IPS-18c (cell line): ENCODE measurements around the gene BIN2.
"Not testable (repeated sequence)": the region's sequence is repeated elsewhere in the genome, so short reads cannot be mapped to it uniquely, and the experiment has no call there.

Experiments
- H3K4me3 ChIP-seq: 2 replicates; pipeline ENCODE4 v1.7.0; 2013; ENCODE audit warnings: low read depth, mild to moderate bottlenecking, low read length, moderate library complexity; ENCODE audit not compliant: insufficient read depth
- H3K9me3 ChIP-seq: one replicate; pipeline ENCODE4 v1.6.1; 2013; ENCODE audit warnings: mild to moderate bottlenecking, low read length, moderate library complexity; ENCODE audit not compliant: control insufficient read depth, insufficient read depth

The BIN2 gene

GRCh38 chr12:51281202-51281924 lies 42.6 kb downstream of the BIN2 start:
- Histone ChIP-seq H3K4me3 (no peak overlapping the region), H3K9me3 (no peaks in the 10 kb centered on the region)

- H3K4me3 ChIP-seq, result no peak overlapping the region
- no peaks in the 10 kb centered on the region for H3K9me3 ChIP-seq
These were observed 48.9 kb downstream of the BIN2 start for GRCh38 chr12:51275088-51275487.

GRCh38 chr12:51272810-51273209 lies 51.2 kb downstream of the BIN2 start:
- not testable (repeated sequence) for H3K9me3 ChIP-seq, H3K4me3 ChIP-seq

- H3K9me3 ChIP-seq, result no peaks in the 10 kb centered on the region
- H3K4me3 ChIP-seq, result peak overlapping the region; percentile 69
These were observed 52.9 kb downstream of the BIN2 start for GRCh38 chr12:51270951-51271518.

GRCh38 chr12:51270067-51270950 lies 53.7 kb downstream of the BIN2 start, which contains the start of gene SMAGP:
Gene SMAGP (minus strand): TSS chr12:51270415. CDS start chr12:51269278, 1,137 bp downstream.
- peak within 1 kb of the TSS; percentile 69 for H3K4me3 ChIP-seq
- H3K9me3 ChIP-seq, result no peaks in the 10 kb centered on the region

GRCh38 chr12:51269174-51270066 lies 54.6 kb downstream of the BIN2 start:
- Histone ChIP-seq H3K9me3 (no peaks in the 10 kb centered on the region), H3K4me3 (peak overlapping the region; percentile 38; the same call in 1 of the 2 replicates)

GRCh38 chr12:51265024-51265423 lies 59.0 kb downstream of the BIN2 start:
- no peak overlapping the region for H3K4me3 ChIP-seq
- no peaks in the 10 kb centered on the region for H3K9me3 ChIP-seq

- H3K9me3 ChIP-seq, result no peaks in the 10 kb centered on the region
These were observed 59.7 kb downstream of the BIN2 start for GRCh38 chr12:51264297-51264696.

GRCh38 chr12:51263341-51263740 lies 60.6 kb downstream of the BIN2 start:
- no peaks in the 10 kb centered on the region for H3K9me3 ChIP-seq
- H3K4me3 ChIP-seq, result no peak overlapping the region

More at GRCh38 chr12:51264297-51264696, 59.7 kb downstream of the BIN2 start:
- H3K4me3 ChIP-seq, result no peak overlapping the region

- no peaks in the 10 kb centered on the region for H3K9me3 ChIP-seq
These were observed 61.2 kb downstream of the BIN2 start for GRCh38 chr12:51262758-51263177.

GRCh38 chr12:51259600-51259999 lies 64.4 kb downstream of the BIN2 start:
- H3K9me3 ChIP-seq, H3K4me3 ChIP-seq: not testable (repeated sequence)

More at GRCh38 chr12:51262758-51263177, 61.2 kb downstream of the BIN2 start:
- H3K4me3 ChIP-seq, result no peak overlapping the region

- H3K4me3 ChIP-seq, result no peak overlapping the region
These were observed 69.4 kb downstream of the BIN2 start for GRCh38 chr12:51254536-51254935.

GRCh38 chr12:51253276-51253675 lies 70.7 kb downstream of the BIN2 start:
- H3K4me3 ChIP-seq, result no peak overlapping the region
- H3K9me3 ChIP-seq, result no peaks in the 10 kb centered on the region

More at GRCh38 chr12:51254536-51254935, 69.4 kb downstream of the BIN2 start:
- no peaks in the 10 kb centered on the region for H3K9me3 ChIP-seq

GRCh38 chr12:51247523-51248206 lies 76.3 kb downstream of the BIN2 start:
- H3K4me3 ChIP-seq, result no peak overlapping the region

GRCh38 chr12:51246254-51246853 lies 77.6 kb downstream of the BIN2 start:
- H3K4me3 ChIP-seq, result no peak overlapping the region
- H3K9me3 ChIP-seq, result no peaks in the 10 kb centered on the region

More at GRCh38 chr12:51247523-51248206, 76.3 kb downstream of the BIN2 start:
- H3K9me3 ChIP-seq, result no peaks in the 10 kb centered on the region
